ENCODE results near the gene PHYHD1.

Gene PHYHD1

GRCh38 chr9:128920381-128921058 is at the start of gene PHYHD1:
Gene PHYHD1, plus strand, starts transcription at chr9:128920982. Its CDS starts 1,342 bp downstream, at chr9:128922324.
- DNase-seq: no peak

DNA sequence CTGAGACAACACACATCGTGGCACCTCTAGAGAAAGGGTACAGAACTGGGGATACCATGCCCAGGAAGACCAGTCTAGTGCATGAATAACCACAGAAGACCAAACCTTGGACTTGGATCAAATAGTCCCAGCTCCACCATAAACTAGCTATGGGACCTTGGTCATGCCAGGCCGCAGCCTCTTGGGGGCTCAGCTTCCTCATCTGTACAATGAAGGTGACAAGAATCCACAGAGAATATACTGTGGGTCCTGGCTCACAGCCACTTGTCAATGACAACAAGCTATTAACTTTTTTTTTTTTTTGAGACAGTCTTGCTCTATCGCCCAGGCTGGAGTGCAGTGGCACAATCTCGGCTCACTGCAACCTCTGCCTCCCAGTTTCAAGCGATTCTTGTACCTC is 42.9 kb upstream of the PHYHD1 start:
- no peak for DNase-seq

DNA sequence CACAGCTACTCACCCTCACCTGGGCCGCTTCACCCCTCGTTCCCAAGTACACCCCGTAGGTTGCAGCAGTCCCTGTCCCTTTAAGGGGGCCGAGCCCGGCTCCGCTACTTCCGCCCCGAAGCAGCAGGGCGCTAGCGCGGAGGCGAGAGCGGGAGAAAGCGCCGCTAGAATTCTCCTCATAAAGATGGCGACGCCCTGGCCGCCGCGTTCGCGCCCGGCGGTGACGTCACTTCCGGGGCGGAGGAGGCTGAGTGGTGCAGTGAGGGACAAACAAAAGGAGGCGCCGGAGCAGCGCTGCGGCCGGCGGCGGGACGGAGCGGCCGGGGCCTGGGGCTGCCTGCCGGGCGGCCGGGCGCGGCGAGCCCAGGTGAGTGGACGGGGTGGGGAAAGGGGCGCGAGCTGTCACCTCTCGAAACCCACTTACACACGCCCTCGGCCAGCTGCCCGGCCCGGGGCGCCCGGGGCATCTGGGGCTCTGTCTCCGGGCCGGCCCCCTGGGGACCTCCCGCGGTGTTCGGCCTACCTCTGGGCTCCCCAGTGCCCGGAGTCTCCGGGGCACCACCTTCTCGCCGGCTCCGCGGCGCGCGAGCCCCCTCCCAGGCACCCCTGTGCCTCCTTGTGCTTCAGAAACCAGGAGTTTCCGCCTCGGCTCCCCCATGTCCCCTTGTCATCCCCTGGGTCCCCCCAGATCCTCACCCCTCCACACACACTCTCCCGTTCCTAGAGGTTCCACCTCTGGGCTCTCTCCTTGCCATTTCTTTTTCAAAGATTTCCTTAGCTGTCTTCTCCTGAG is 38.7 kb upstream of the PHYHD1 start, which contains the start of the genes KYAT1 and LRRC8A:
Gene KYAT1, minus strand, starts transcription at position 67 of the 793 bp plus-strand sequence. CDS start 36,545 bp downstream, outside the sequence.
Gene LRRC8A, plus strand, starts transcription at position 250 of the 793 bp plus-strand sequence. CDS start 25,032 bp downstream, outside the sequence.
- peak; percentile 99 for DNase-seq

- no peak for DNase-seq
Observed at GRCh38 chr9:128882677-128883603, 37.8 kb upstream of the PHYHD1 start.

DNA sequence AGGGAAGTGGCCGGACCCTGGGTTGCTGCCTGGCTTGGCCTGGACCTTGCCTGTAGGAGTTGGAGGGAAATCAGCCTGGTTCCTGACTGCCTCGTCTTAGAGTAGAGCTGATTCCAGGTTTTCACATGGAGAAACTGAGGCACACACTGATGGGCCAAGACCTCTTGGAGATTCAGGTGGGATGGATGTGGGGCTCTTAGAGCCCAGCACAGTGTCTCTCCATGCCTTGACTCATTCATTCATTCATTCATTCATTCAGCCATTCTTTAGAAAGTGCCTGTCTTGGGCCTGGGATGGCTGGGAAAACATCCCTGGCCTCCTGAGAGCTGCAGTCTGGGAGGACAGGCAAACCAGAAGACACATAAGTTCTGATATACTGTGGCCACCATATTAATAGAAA is 36.6 kb upstream of the PHYHD1 start:
- DNase-seq: no peak

GRCh38 chr9:128885376-128885775 is 35.4 kb upstream of the PHYHD1 start:
- DNase-seq: no peak

- DNase-seq: no peak
Observed at GRCh38 chr9:128885798-128886197, 35.0 kb upstream of the PHYHD1 start.

- no peak for DNase-seq
Observed at GRCh38 chr9:128886211-128886891, 34.4 kb upstream of the PHYHD1 start.

- no peak for DNase-seq
Observed at GRCh38 chr9:128887049-128887448, 33.7 kb upstream of the PHYHD1 start.

GRCh38 chr9:128887914-128888350 is 32.9 kb upstream of the PHYHD1 start:
- no peak for DNase-seq

DNA sequence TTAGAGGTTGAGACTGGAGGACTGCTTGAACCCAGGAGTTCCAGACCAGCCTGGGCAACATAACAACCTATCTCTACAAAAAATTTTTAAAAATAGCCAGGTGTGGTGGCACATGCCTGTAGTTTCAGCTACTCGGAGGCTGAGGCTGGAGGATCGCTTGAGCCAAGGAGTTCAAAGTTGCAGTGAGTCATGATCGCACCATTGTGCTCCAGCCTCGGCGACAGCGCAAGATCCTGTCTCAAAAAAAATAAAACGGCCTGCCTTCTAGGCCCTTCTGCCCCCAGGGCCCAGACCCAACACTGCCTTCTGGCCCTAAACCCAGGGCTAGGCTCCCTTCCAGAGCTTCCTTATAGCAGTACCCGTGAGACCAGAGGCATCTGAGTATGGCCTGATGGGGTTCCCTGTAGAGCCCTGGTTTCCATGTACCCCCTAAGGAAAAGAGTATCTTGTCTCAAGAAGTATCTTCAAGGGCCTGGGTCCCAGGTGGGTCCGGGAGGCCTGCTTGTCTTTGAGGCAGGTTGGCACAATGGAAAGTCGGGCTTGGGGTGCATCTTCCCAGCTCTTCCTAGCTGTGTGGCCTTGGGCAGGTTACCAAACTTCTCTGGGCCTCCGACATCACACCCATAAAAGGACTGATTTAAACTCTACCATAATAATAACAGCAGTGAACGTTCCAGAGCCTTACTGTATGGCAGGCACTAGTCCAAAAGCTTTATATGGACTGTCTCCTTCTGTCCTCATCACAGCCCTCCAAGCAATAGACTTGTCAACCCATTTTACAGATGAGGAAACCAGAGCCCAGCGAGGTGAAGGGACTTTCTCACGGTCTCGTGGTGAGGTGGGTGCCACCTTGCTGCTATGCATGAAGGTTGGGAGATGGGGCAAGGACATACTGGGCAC is 29.2 kb upstream of the PHYHD1 start:
- DNase-seq: no peak

DNA sequence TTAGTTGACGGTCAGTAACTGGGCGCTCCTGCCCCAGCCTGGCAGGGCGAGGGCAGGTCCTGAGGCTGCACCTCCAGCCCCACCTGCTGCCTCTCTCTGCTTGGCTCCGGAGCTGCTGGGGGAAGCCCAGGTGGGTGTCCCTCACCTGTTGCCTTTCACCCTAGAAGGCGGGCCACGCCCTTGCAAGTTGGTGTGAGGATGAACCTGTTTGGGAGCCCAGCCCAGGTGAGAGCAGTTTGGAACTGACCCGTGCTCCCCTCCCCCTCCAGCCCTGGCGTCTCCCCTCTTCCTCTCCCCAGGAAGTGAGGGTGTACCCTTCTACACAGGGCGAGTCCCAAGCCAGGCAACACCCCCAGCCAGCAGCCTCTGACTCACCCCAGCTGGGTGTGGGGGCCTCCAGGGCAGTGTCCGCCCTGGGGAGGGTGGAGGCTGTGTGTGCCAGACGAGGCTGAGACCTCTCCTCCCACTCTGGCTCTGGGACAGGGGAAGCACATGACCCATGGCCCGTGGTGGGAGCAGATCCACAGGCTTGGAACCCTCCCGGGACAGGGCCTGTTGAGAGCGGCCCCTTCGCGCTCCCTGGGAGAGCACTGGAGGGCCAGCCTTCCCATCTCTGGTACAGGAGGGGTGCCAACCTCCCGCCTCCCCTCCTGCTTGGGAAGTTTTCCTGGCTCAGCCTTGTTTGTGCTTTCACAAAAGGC is 28.4 kb upstream of the PHYHD1 start:
- no peak for DNase-seq

GRCh38 chr9:128893354-128893753 is 27.4 kb upstream of the PHYHD1 start:
- DNase-seq: no peak

- no peak for DNase-seq
Observed at GRCh38 chr9:128894764-128895163, 26.0 kb upstream of the PHYHD1 start.

DNA sequence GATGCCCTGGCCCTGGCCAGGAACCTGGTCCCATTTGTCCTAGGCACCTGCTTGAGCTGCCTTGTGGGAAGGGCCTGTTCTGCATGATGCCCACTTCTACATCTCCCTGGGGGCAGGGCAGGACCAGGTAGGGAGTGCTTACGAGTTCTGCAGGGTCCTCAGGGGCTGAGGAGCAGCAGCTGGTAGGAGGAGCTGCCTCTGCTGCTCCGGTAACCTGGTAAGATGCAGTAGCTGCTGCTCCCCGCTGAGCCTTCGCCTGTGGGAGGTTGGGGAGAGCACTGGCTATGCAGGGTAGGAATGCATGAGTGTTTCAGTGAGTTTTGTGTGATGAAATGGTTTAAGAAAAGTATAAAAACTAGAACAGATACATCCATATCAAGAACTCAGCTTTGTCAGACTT is 25.2 kb upstream of the PHYHD1 start:
- no peak for DNase-seq

DNA sequence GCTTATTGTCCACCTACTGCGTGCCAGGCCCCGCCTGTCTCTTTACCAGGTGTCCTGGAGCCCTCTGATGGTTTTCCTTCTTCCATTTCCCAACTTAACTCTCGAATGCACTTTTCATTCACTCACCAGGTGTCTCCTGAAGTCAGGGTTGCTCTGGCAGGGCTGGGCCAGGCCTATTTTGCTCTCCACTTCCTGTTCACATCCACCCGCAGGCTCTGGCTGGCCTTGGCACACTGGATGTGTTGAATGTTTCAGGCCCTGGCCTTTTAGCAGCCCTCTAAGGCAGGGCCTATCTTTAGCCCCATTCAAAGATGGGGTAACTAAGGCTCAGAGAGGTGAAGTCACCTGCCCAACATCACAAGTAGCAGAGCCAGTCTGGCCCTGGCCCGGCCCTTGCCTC is 22.4 kb upstream of the PHYHD1 start:
- no peak for DNase-seq

DNA sequence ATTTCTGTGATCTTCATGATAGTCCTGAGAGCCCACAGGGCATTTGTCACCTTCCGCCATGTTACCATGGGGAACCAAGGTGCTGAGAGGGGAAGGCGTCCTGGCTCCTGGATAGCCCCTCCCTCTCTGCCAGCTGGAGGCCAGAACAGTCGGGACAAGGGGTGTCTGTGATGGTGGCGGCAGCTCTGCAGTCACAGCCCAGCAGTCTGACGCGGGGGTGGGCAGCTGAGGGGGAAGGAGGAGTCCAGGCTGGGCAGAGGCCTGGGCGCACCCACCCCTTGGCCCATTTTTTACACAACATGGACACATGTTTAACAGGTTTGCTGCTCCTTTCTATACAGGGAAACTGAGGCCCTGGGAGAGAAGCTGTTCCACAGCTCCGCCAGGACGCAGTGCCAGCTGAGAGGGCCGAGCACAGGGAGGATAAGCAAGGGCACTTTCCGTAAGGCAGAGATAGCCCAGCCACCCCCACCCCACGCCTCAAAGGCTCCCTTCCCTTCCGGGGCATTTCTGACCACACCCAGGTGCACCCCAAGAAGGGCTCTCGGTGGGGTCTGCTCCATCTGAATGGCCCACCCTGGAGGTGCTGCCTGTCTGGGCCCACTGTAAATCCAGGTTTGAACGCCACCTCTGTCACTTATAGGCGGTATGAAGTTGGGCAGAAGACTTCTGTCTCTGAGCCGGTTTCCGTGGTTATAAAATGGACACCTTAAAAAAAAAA is 21.8 kb upstream of the PHYHD1 start:
- DNase-seq: no peak

DNA sequence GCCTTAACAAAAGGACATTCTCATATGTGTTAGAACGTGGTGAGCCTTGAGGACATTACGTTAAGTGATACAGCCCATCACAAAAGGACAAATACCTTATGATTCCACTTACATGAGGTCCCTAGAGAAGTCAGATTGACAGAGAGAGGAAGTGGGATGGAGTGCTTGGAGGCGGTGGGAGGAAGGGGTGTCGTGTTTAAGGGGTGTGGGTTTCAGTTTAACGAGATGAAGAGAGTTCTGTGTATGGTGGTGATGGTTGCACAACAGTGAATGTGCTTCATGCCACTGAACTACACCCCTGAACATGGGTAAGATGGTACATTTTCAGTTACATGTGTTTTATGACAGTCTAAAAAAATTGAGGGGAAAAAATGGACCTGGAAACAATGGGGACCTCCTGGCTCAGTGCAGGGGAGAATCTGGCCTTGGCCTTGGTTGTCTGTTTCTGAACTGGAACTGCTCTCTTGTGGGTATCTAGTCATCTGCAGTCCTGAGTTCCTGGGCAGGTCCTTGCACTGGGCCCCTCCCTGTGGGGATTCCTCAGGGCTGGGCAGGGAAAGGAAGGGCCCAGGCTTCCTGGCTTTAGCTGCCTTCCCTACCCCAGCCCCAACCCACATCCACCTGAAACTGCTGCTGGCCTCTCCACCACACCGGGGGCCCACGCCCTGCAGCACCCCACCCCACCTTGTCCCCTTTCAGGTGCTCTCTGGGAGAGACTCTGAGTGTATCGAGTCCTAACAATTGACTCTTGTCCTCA is 21.0 kb upstream of the PHYHD1 start:
- peak; percentile 47 for DNase-seq

DNA sequence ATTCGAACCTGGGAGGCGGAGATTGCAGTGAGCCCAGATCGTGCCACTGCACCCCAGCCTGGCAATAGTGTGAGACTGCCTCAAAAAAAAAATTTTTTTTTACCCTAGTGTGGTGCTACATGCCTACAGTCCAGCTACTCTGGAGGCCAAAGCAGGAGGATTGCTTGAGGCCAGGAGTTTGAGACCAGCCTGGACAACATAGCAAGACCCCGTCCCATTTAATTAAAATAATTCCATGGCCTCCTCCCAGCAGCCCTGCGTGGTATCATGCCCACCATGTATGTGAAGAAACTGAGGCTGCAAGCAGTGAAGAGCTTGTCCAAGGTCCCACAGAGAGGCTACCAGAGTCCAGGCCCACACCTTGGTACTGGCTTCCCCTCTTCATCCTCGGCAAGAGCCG is 19.4 kb upstream of the PHYHD1 start:
- no peak for DNase-seq
